H1 (cell line): ENCODE data around the gene CLDN2. TPM values are rescaled to one million over a fixed set of nuclear protein-coding genes. Genes with fewer than 3 reads are reported as not detected.

Source experiments
- CTCF ChIA-PET: fragments of 300-600 bp; sonication (Branson Sonifier 250); formaldehyde crosslinking; loops from one replicate; lab custom pipeline; 2021; ENCODE audit not compliant: partially characterized antibody; lab: Charles Lee
- POLR2A ChIA-PET: fragments of 300-600 bp; sonication (Branson Sonifier 250); formaldehyde crosslinking; loops from one replicate; lab custom pipeline; 2021; ENCODE audit warnings: inconsistent platforms; ENCODE audit not compliant: partially characterized antibody; lab: Charles Lee
- DNase-seq, 2 experiments: peaks; one replicate each; pipeline versions ENCODE4 v3.0.0 to v3.0.0-alpha.2; 2010 to 2022; ENCODE audit warnings: low spot score in 2 of 2, low read depth in 1 of 2, mixed read lengths in 1 of 2
- FAIRE-seq: peaks from 2 replicates; lab custom pipeline; 2011; peaks lifted over from hg19 to GRCh38; lab: Jason Lieb, UNC
- H2AFZ ChIP-seq: 2 replicates; pipeline ENCODE4 v1.8.1; 2012; ENCODE audit warnings: low read length, inconsistent platforms
- H2AK5ac ChIP-seq: 2 replicates; pipeline ENCODE4 v1.6.1; 2013; ENCODE audit warnings: low read depth, low read length
- H2BK120ac ChIP-seq: replicated peaks from 2 replicates; pipeline ENCODE3; 2013; ENCODE audit warnings: low read depth, low read length, inconsistent platforms
- H2BK12ac ChIP-seq: 2 replicates; pipeline ENCODE4 v1.6.1; 2013; ENCODE audit warnings: low read depth, low read length
- H2BK15ac ChIP-seq: 2 replicates; pipeline ENCODE4 v1.6.1; 2013; ENCODE audit warnings: low read length
- H2BK20ac ChIP-seq: 2 replicates; pipeline ENCODE4 v1.6.1; 2013; ENCODE audit warnings: low read length
- H2BK5ac ChIP-seq: 2 replicates; pipeline ENCODE4 v1.6.1; 2013; ENCODE audit warnings: low read depth, low read length
- H3K14ac ChIP-seq: 2 replicates; pipeline ENCODE4 v1.6.1; 2013; ENCODE audit warnings: inconsistent platforms; ENCODE audit not compliant: insufficient read length
- H3K18ac ChIP-seq: 2 replicates; pipeline ENCODE4 v1.6.1; 2013; ENCODE audit warnings: low read length; ENCODE audit errors: extremely low read depth
- H3K23ac ChIP-seq: 2 replicates; pipeline ENCODE4 v1.6.1; 2013; ENCODE audit warnings: inconsistent platforms; ENCODE audit not compliant: insufficient read length
- H3K23me2 ChIP-seq: 2 replicates; pipeline ENCODE4 v1.6.1; 2013; ENCODE audit warnings: low read depth, low read length
- H3K27ac ChIP-seq: 2 replicates; pipeline ENCODE4 v1.6.1; 2011; ENCODE audit warnings: low read depth, low read length, inconsistent platforms
- H3K27me3 ChIP-seq, 4 experiments: replicated peaks in 1 of 4; 1 replicate in 1 of 4; 2 replicates in 3 of 4; pipeline versions ENCODE4 v1.6.1 to v1.8.1; 2011 to 2013; ENCODE audit warnings: low read length in 3 of 4, mild to moderate bottlenecking in 3 of 4, inconsistent platforms in 2 of 4, mixed read lengths in 2 of 4, moderate library complexity in 1 of 4; ENCODE audit not compliant: control insufficient read depth in 3 of 4, insufficient read depth in 3 of 4; ENCODE audit errors: extremely low read depth in 1 of 4
- H3K36me3 ChIP-seq, 4 experiments: 2 replicates each; pipeline versions ENCODE4 v1.6.1 to v1.8.1; 2011 to 2013; ENCODE audit warnings: mild to moderate bottlenecking in 4 of 4, low read length in 3 of 4, moderate library complexity in 2 of 4, control low read depth in 1 of 4, inconsistent platforms in 1 of 4; ENCODE audit not compliant: insufficient read depth in 4 of 4, control insufficient read depth in 2 of 4
- H3K4ac ChIP-seq: replicated peaks from 2 replicates; pipeline ENCODE3; 2013; ENCODE audit warnings: low read length, low read depth, mixed read lengths, inconsistent platforms; ENCODE audit not compliant: insufficient read length
- H3K4me1 ChIP-seq, 4 experiments: replicated peaks in 1 of 4; 1 replicate in 1 of 4; 2 replicates in 3 of 4; pipeline versions ENCODE4 v1.6.1 to v1.8.1; 2011 to 2013; ENCODE audit warnings: low read length in 3 of 4, inconsistent platforms in 2 of 4, mixed read lengths in 1 of 4; ENCODE audit not compliant: insufficient read depth in 4 of 4, control insufficient read depth in 3 of 4
- H3K4me2 ChIP-seq, 2 experiments: 2 replicates each; pipeline versions ENCODE4 v1.6.1 to v1.8.1; 2011 to 2013; ENCODE audit warnings: low read depth in 2 of 2, low read length in 2 of 2, control low read depth in 1 of 2, inconsistent platforms in 1 of 2, mild to moderate bottlenecking in 1 of 2; ENCODE audit not compliant: insufficient read depth in 1 of 2
- H3K4me3 ChIP-seq, 4 experiments: fragments of 200-600, 300-600 bp in 1 of 4; sonication (generic), shearing (Covaris generic), sonication (Bioruptor Twin) in 1 of 4; 2 replicates each; pipeline versions ENCODE4 v1.5.1 to v1.8.1; 2011 to 2016; ENCODE audit warnings: low read length in 4 of 4, low read depth in 3 of 4, control low read depth in 2 of 4, inconsistent platforms in 2 of 4, mild to moderate bottlenecking in 2 of 4, mixed read lengths in 1 of 4, moderate library complexity in 1 of 4; ENCODE audit not compliant: insufficient read depth in 2 of 4; ENCODE audit errors: extremely low read depth in 1 of 4
- H3K56ac ChIP-seq: replicated peaks from 2 replicates; pipeline ENCODE3; 2013; ENCODE audit warnings: low read depth, mild to moderate bottlenecking, mixed read lengths, low read length, inconsistent platforms; ENCODE audit not compliant: insufficient read length
- H3K79me1 ChIP-seq: 2 replicates; pipeline ENCODE4 v1.6.1; 2013; ENCODE audit warnings: low read depth, low read length, control low read depth
- H3K79me2 ChIP-seq, 2 experiments: 2 replicates each; pipeline versions ENCODE4 v1.6.1 to v1.8.1; 2012 to 2013; ENCODE audit warnings: low read length in 2 of 2, mild to moderate bottlenecking in 2 of 2, inconsistent platforms in 1 of 2; ENCODE audit not compliant: insufficient read depth in 2 of 2, control insufficient read depth in 1 of 2
- H3K9ac ChIP-seq, 4 experiments: replicated peaks in 1 of 4; 1 replicate in 1 of 4; 2 replicates in 3 of 4; pipeline versions ENCODE4 v1.6.1 to v1.8.1; 2011 to 2013; ENCODE audit warnings: low read depth in 3 of 4, low read length in 3 of 4, control low read depth in 2 of 4, mild to moderate bottlenecking in 2 of 4, moderate library complexity in 2 of 4, inconsistent platforms in 1 of 4; ENCODE audit errors: extremely low read depth in 1 of 4
- H3K9me3 ChIP-seq, 2 experiments: 2 replicates each; pipeline versions ENCODE4 v1.6.1 to v1.8.1; 2012 to 2013; ENCODE audit warnings: mild to moderate bottlenecking in 2 of 2, moderate library complexity in 2 of 2, control low read depth in 1 of 2, inconsistent platforms in 1 of 2, low read depth in 1 of 2, low read length in 1 of 2, mixed read lengths in 1 of 2; ENCODE audit not compliant: insufficient read depth in 2 of 2
- H4K20me1 ChIP-seq, 2 experiments: replicated peaks in 1 of 2; 2 replicates each; pipeline versions ENCODE3 to v1.8.1; 2011 to 2013; ENCODE audit warnings: inconsistent platforms in 2 of 2, low read length in 2 of 2, mild to moderate bottlenecking in 1 of 2; ENCODE audit not compliant: insufficient read depth in 2 of 2, control insufficient read depth in 1 of 2
- H4K5ac ChIP-seq: 2 replicates; pipeline ENCODE4 v1.6.1; 2013; ENCODE audit warnings: low read length, low read depth, mixed read lengths, inconsistent platforms; ENCODE audit not compliant: insufficient read length
- H4K8ac ChIP-seq: 2 replicates; pipeline ENCODE4 v1.8.0; 2013; ENCODE audit warnings: mild to moderate bottlenecking, moderate library complexity, low read length, inconsistent platforms; ENCODE audit not compliant: insufficient read depth; ENCODE audit errors: extremely low read depth
- H4K91ac ChIP-seq: replicated peaks from 2 replicates; pipeline ENCODE3; 2013; ENCODE audit warnings: low read length, mixed read lengths, inconsistent platforms; ENCODE audit not compliant: insufficient read length
- BCL11A ChIP-seq, 2 experiments: IDR thresholded peaks; one replicate each; pipeline ENCODE4 v1.6.1; 2011; ENCODE audit warnings: low read depth in 2 of 2, low read length in 2 of 2, mild to moderate bottlenecking in 2 of 2
- CHD1 ChIP-seq: IDR thresholded peaks from 2 replicates; pipeline ENCODE4 v1.6.1; 2012; ENCODE audit warnings: low read depth, low read length, improper control_type of control experiment
- FOSL1 ChIP-seq: IDR thresholded peaks from 2 replicates; pipeline ENCODE4 v1.6.1; 2011; ENCODE audit warnings: mild to moderate bottlenecking, low read depth, low read length, moderate library complexity; ENCODE audit not compliant: insufficient read depth
- MAFK ChIP-seq: IDR thresholded peaks from 2 replicates; pipeline ENCODE4 v1.6.1; 2012; ENCODE audit warnings: low read depth, mild to moderate bottlenecking, improper control_type of control experiment, low read length
- PHF8 ChIP-seq: fragments of 200-600 bp; sonication (generic); conservative IDR thresholded peaks from 2 replicates; pipeline ENCODE4 v1.7.1; 2012; ENCODE audit warnings: low read depth, mild to moderate bottlenecking, inconsistent platforms, low read length, moderate library complexity
- POLR2A ChIP-seq, 2 experiments: IDR thresholded peaks; 1 replicate in 1 of 2; 2 replicates in 1 of 2; pipeline ENCODE4 v1.6.1; 2011; ENCODE audit warnings: low read depth in 2 of 2, low read length in 2 of 2, mild to moderate bottlenecking in 2 of 2; ENCODE audit errors: control extremely low read depth in 1 of 2
- POU5F1 ChIP-seq: IDR thresholded peaks from 2 replicates; pipeline ENCODE4 v1.6.1; 2011; ENCODE audit warnings: low read depth, mild to moderate bottlenecking, low read length, moderate library complexity
- RFX5 ChIP-seq: IDR thresholded peaks from 2 replicates; pipeline ENCODE4 v1.6.1; 2011; ENCODE audit warnings: low read depth, low read length, improper control_type of control experiment, borderline replicate concordance
- SAP30 ChIP-seq: fragments of 300-600 bp; sonication (generic); IDR thresholded peaks from 2 replicates; pipeline ENCODE4 v1.7.1; 2012; ENCODE audit warnings: low read length, moderate library complexity, mild to moderate bottlenecking, inconsistent platforms; ENCODE audit not compliant: insufficient read depth, insufficient replicate concordance
- SP4 ChIP-seq: IDR thresholded peaks from 2 replicates; pipeline ENCODE4 v1.6.1; 2012; ENCODE audit warnings: low read length, inconsistent platforms
- SRF ChIP-seq: IDR thresholded peaks from 2 replicates; pipeline ENCODE4 v1.6.1; 2011; ENCODE audit warnings: mild to moderate bottlenecking, low read depth, low read length, moderate library complexity
- TEAD4 ChIP-seq: IDR thresholded peaks from 2 replicates; pipeline ENCODE4 v1.6.1; 2012; ENCODE audit warnings: low read depth, low read length, inconsistent platforms, mixed read lengths
- YY1 ChIP-seq: IDR thresholded peaks from 2 replicates; pipeline ENCODE4 v1.6.1; 2011; ENCODE audit warnings: low read depth, mild to moderate bottlenecking, low read length
- WGBS, 2 experiments: shearing (Covaris generic) in 1 of 2; methylation state at CpG; one replicate each; pipeline versions ENCODE4 v1.1.6 to v1.1.7; 2013 to 2015; ENCODE audit warnings: low lambda C conversion rate in 2 of 2, mixed read lengths in 2 of 2, inconsistent platforms in 1 of 2, low coverage in 1 of 2, missing lambda C conversion rate in 1 of 2; ENCODE audit not compliant: insufficient replicate concordance in 2 of 2, insufficient coverage in 1 of 2, insufficient read length in 1 of 2; ENCODE audit errors: extremely low coverage in 1 of 2, missing lambda C conversion rate in 1 of 2; 5-methylcytosine and 5-hydroxymethylcytosine counted together
- polyA plus RNA-seq, 7 experiments: library from polyadenylated mRNA; depleted of rRNA in 3 of 7; stranded (reverse) in 5 of 7; unstranded in 2 of 7; fragments of >200 nt in 5 of 7; fragments of 200-250 nt in 2 of 7; gene quantifications; 1 replicate in 5 of 7; 2 replicates in 1 of 7; 4 replicates in 1 of 7; pipeline versions ENCODE4 v1.2.1 to v1.2.3, GENCODE V29; 2011 to 2013; ENCODE audit warnings: missing spikeins in 2 of 7, mixed read lengths in 2 of 7
- total RNA-seq: library from RNA; stranded (reverse); fragmentation: NEBNext Ultra II Directional; extraction: Animal tissue kit (Norgen Biotek cat#: 25700); gene quantifications from 2 replicates; pipeline ENCODE4 v1.2.1, GENCODE V29; 2021

The CLDN2 gene
- total and polyA plus RNA-seq, 2 of the 8 experiments (the other 6 are each of a cell fraction or from before 2014, with no cell fraction given) = 0.02 TPM; not detected in 1

GRCh38 chrX:106928227-106928626 lies 8.0 kb downstream of the CLDN2 start:
- WGBS, 2 experiments = 96% methylated on average over 3 of the region's 4 CpGs; no CpG with 5 or more reads in 1 of the 2 experiments

More at GRCh38 chrX:106928227-106928626, 8.0 kb downstream of the CLDN2 start:
- ChIA-PET POLR2A (no interaction called here), CTCF (interaction anchor here (0.6 to 2.1 kb wide), 2 partner anchors 22 to 25 kb away, joined by 3 to 9 read pairs; partner anchors contain the start of gene RIPPLY1)
- Histone ChIP-seq H3K79me1 (no peaks in the 10 kb centered on the region), H3K4me1 (no peaks in the 10 kb centered on the region), H3K27ac (no peak overlapping the region), H3K14ac (no peak overlapping the region), H3K9me3 (no peaks in the 10 kb centered on the region), H3K36me3 (no peaks in the 10 kb centered on the region), H3K27me3 (no peaks in the 10 kb centered on the region), H3K4me3 (no peak overlapping the region), H3K79me2 (no peaks in the 10 kb centered on the region), H2BK5ac (no peak overlapping the region), H3K4ac (no peak overlapping the region), H2AK5ac (no peak overlapping the region), H2BK120ac (no peak overlapping the region), H3K18ac (no peak overlapping the region), H3K23me2 (no peaks in the 10 kb centered on the region), H2BK15ac (no peak overlapping the region), H3K23ac (no peak overlapping the region), H2BK12ac (no peak overlapping the region), H4K20me1 (no peaks in the 10 kb centered on the region), H4K5ac (no peak overlapping the region), H4K91ac (no peak overlapping the region), H3K9ac (no peak overlapping the region), H3K4me2 (no peak overlapping the region), H2AFZ (no peak overlapping the region), H4K8ac (no peak overlapping the region), H3K56ac (no peak overlapping the region), H2BK20ac (no peak overlapping the region)
- FAIRE-seq = no peak
- no peak for DNase-seq
- TF ChIP-seq POU5F1 (no peak), MAFK (no peak), YY1 (no peak), FOSL1 (no peak), SAP30 (no peak), TEAD4 (no peak), CHD1 (no peak), RFX5 (no peak), PHF8 (no peak), BCL11A (IDR thresholded peaks at IDR 0.05; ENCODE audit: low read depth in 2 of 2, low read length in 2 of 2) (no peak), POLR2A (IDR thresholded peaks at IDR 0.05; ENCODE audit: control extremely low read depth in 1 of 2, low read depth in 2 of 2, low read length in 2 of 2) (no peak), SRF (no peak), SP4 (no peak)
